HepG2 (cell line): ENCODE measurements around the gene NELFB. TPM values are rescaled to one million over a fixed set of nuclear protein-coding genes. Genes with fewer than 3 reads are reported as not detected.

Experiments
- ARID4A ChIP-seq: sonication (generic); formaldehyde crosslinking; IDR thresholded peaks from 2 replicates; pipeline ENCODE4 v1.5.0; 2020; ENCODE audit warnings: mild to moderate bottlenecking, missing genetic modification reagents, borderline replicate concordance
- CTCF ChIP-seq: sonication (generic); formaldehyde crosslinking; IDR thresholded peaks from 2 replicates; pipeline ENCODE4 v1.5.0; 2020; ENCODE audit warnings: mild to moderate bottlenecking, missing genetic modification reagents, moderate library complexity
- HDAC6 ChIP-seq: fragments of 200-600 bp; sonication (generic); IDR thresholded peaks from 2 replicates; pipeline ENCODE4 v1.7.0; 2017; ENCODE audit warnings: mild to moderate bottlenecking, antibody characterized with exemption, low read length, low read depth
- HNRNPL ChIP-seq: fragments of 200-400 bp; formaldehyde crosslinking; IDR thresholded peaks from 2 replicates; pipeline ENCODE4 v1.6.1; 2017; ENCODE audit warnings: mild to moderate bottlenecking, low read depth, low read length
- NPAS2 ChIP-seq: sonication (generic); formaldehyde crosslinking; IDR thresholded peaks from 2 replicates; pipeline ENCODE4 v1.8.0; 2022; ENCODE audit warnings: mild to moderate bottlenecking, missing genetic modification reagents, borderline replicate concordance
- SRSF1 ChIP-seq: fragments of 200-400 bp; formaldehyde crosslinking; optimal IDR thresholded peaks from 2 replicates; pipeline ENCODE3; 2017; ENCODE audit warnings: mild to moderate bottlenecking, low read depth, low read length, moderate library complexity
- YEATS4 ChIP-seq: sonication (generic); formaldehyde crosslinking; IDR thresholded peaks from 2 replicates; pipeline ENCODE4 v1.4.0; 2020; ENCODE audit warnings: missing genetic modification reagents, borderline replicate concordance
- YY1 ChIP-seq: IDR thresholded peaks from 2 replicates; pipeline ENCODE4 v1.6.1; 2011; ENCODE audit warnings: low read length, low read depth, moderate library complexity, mild to moderate bottlenecking; ENCODE audit not compliant: insufficient read depth, insufficient replicate concordance
- ZBTB10 ChIP-seq: sonication (generic); formaldehyde crosslinking; IDR thresholded peaks from 2 replicates; pipeline ENCODE4 v1.4.0; 2020; ENCODE audit warnings: missing genetic modification reagents, borderline replicate concordance
- ZFX ChIP-seq: sonication (generic); formaldehyde crosslinking; IDR thresholded peaks from 2 replicates; pipeline ENCODE4 v1.4.0; 2020; ENCODE audit warnings: mild to moderate bottlenecking, low read depth, missing genetic modification reagents, moderate library complexity
- ZHX1 ChIP-seq: sonication (generic); formaldehyde crosslinking; IDR thresholded peaks from 2 replicates; pipeline ENCODE4 v1.8.1; 2022; ENCODE audit warnings: low read depth, mild to moderate bottlenecking, missing genetic modification reagents
- ZNF276 ChIP-seq: sonication (generic); formaldehyde crosslinking; IDR thresholded peaks from 2 replicates; pipeline ENCODE4 v1.4.0; 2020; ENCODE audit warnings: mild to moderate bottlenecking, low read depth, missing genetic modification reagents
- ZNF44 ChIP-seq: sonication (generic); formaldehyde crosslinking; IDR thresholded peaks from 2 replicates; pipeline ENCODE4 v1.5.1; 2020; ENCODE audit warnings: mild to moderate bottlenecking, missing genetic modification reagents
- polyA plus RNA-seq, 8 experiments: library from polyadenylated mRNA; depleted of rRNA in 3 of 8; stranded (reverse) in 7 of 8; unstranded in 1 of 8; fragments of >200 nt; fragmentation: Illumina TruSeq in 4 of 8; extraction: Trizol in 4 of 8; gene quantifications; 2 replicates each; pipeline versions ENCODE4 v1.2.1 to v1.2.3, GENCODE V29; 2011 to 2016; ENCODE audit warnings: low read depth in 4 of 8, missing spikeins in 1 of 8, mixed read lengths in 1 of 8; ENCODE audit not compliant: insufficient read depth in 1 of 8
- total RNA-seq, 5 experiments: library from RNA; depleted of rRNA; stranded (reverse); fragments of >200 nt; fragmentation: Illumina TruSeq; extraction: Trizol; gene quantifications; 2 replicates each; pipeline ENCODE4 v1.2.3, GENCODE V29; 2016; ENCODE audit warnings: low read depth in 1 of 5

NELFB gene
- total and polyA plus RNA-seq, 2 of the 13 experiments (the other 11 are each of a cell fraction or from before 2014, with no cell fraction given): 26.5 to 45.8 TPM

GRCh38 chr9:137221506-137222111 lies 33.5 kb upstream of the NELFB start (continued):
- TF ChIP-seq NPAS2 (CRISPR knock-in tag) (no peak), YEATS4 (CRISPR knock-in tag) (peak; percentile 33; the same call in 1 of the 2 replicates), HNRNPL (peak; percentile 92), ZBTB10 (CRISPR knock-in tag) (0 out of 2 replicates have a peak, but pooled peaks have one; percentile 41), ARID4A (CRISPR knock-in tag) (peak; percentile 72; the same call in 1 of the 2 replicates), YY1 (peak; percentile 24), ZNF44 (CRISPR knock-in tag) (no peak), ZNF276 (CRISPR knock-in tag) (no peak), SRSF1 (peak; percentile 50), ZHX1 (CRISPR knock-in tag) (0 out of 2 replicates have a peak, but pooled peaks have one; percentile 18), ZFX (CRISPR knock-in tag) (peak; percentile 58), HDAC6 (no peak), CTCF (no peak)
